ENCODE results near the gene FRS3.

Gene FRS3

GRCh38 chr6:41786451-41787218 lies 6.9 kb upstream of the FRS3 start:
- DNase-seq (ENCODE audit: extremely low spot score): peak; percentile 78
- TF ChIP-seq ARNT (IDR thresholded peaks at IDR 0.05) (no peak), FOXA1 (IDR thresholded peaks at IDR 0.05) (no peak), ELF4 (IDR thresholded peaks at IDR 0.05) (no peak), HDGF (IDR thresholded peaks at IDR 0.05; ENCODE audit: borderline replicate concordance) (no peak), SP1 (IDR thresholded peaks at IDR 0.05) (no peak), TARDBP (IDR thresholded peaks at IDR 0.05) (no peak), SUZ12 (IDR thresholded peaks at IDR 0.05) (no peak), BHLHE40 (IDR thresholded peaks at IDR 0.05; ENCODE audit: borderline replicate concordance) (no peak), CTBP1 (IDR thresholded peaks at IDR 0.05; ENCODE audit: borderline replicate concordance) (no peak), FOXM1 (IDR thresholded peaks at IDR 0.05; ENCODE audit: borderline replicate concordance) (no peak), PKNOX1 (IDR thresholded peaks at IDR 0.05) (no peak), LEF1 (IDR thresholded peaks at IDR 0.05; ENCODE audit: borderline replicate concordance) (no peak), NFRKB (IDR thresholded peaks at IDR 0.05) (no peak), L3MBTL2 (conservative IDR thresholded peaks at IDR 0.05) (no peak), ZNF384 (IDR thresholded peaks at IDR 0.05) (no peak), FOXK2 (IDR thresholded peaks at IDR 0.05) (no peak)
- POLR2A ChIA-PET: interaction anchor here (0.7 to 2.7 kb wide), 26 partner anchors 10 to 330 kb away, joined by 3 to 15 read pairs (median 4); partner anchors contain the start of genes BYSL, MED20, TAF8 and USP49
- CTCF ChIA-PET: interaction anchor here (0.6 to 3.1 kb wide), 17 partner anchors 15 to 880 kb away, joined by 3 to 37 read pairs (median 3); partner anchors contain the start of genes BYSL, MED20 and TAF8

GRCh38 chr6:41785689-41786450 lies 6.2 kb upstream of the FRS3 start:
- peak; percentile 20 for DNase-seq (ENCODE audit: extremely low spot score)
- TF ChIP-seq FOXK2 (IDR thresholded peaks at IDR 0.05) (no peak), SP1 (IDR thresholded peaks at IDR 0.05) (no peak), LEF1 (IDR thresholded peaks at IDR 0.05; ENCODE audit: borderline replicate concordance) (no peak), CTBP1 (IDR thresholded peaks at IDR 0.05; ENCODE audit: borderline replicate concordance) (no peak), NFRKB (IDR thresholded peaks at IDR 0.05) (no peak), ARNT (IDR thresholded peaks at IDR 0.05) (no peak), ELF4 (IDR thresholded peaks at IDR 0.05) (no peak), L3MBTL2 (conservative IDR thresholded peaks at IDR 0.05) (no peak), SUZ12 (IDR thresholded peaks at IDR 0.05) (no peak), ZNF384 (IDR thresholded peaks at IDR 0.05) (no peak), HDGF (IDR thresholded peaks at IDR 0.05; ENCODE audit: borderline replicate concordance) (no peak), BHLHE40 (IDR thresholded peaks at IDR 0.05; ENCODE audit: borderline replicate concordance) (no peak), TARDBP (IDR thresholded peaks at IDR 0.05) (no peak), FOXM1 (IDR thresholded peaks at IDR 0.05; ENCODE audit: borderline replicate concordance) (no peak), FOXA1 (IDR thresholded peaks at IDR 0.05) (no peak), PKNOX1 (IDR thresholded peaks at IDR 0.05) (no peak)
- ChIA-PET CTCF (interaction anchor here (0.6 to 3.1 kb wide), 8 partner anchors 17 to 881 kb away, joined by 3 to 37 read pairs (median 9); partner anchors contain the start of genes BYSL, MED20 and TAF8), POLR2A (interaction anchor here (1.1 to 2.7 kb wide), 12 partner anchors 18 to 331 kb away, joined by 3 to 15 read pairs (median 8); partner anchors contain the start of genes BYSL, MED20 and TAF8)

- ChIA-PET CTCF (interaction anchor here (0.9 to 3.1 kb wide), 2 partner anchors 136 to 259 kb away, joined by 3 to 37 read pairs; partner anchors contain the start of gene MED20), POLR2A (no interaction called here)
- TF ChIP-seq FOXK2 (IDR thresholded peaks at IDR 0.05) (no peak), LEF1 (IDR thresholded peaks at IDR 0.05; ENCODE audit: borderline replicate concordance) (no peak), BHLHE40 (IDR thresholded peaks at IDR 0.05; ENCODE audit: borderline replicate concordance) (no peak), SP1 (IDR thresholded peaks at IDR 0.05) (no peak), NFRKB (IDR thresholded peaks at IDR 0.05) (no peak), ARNT (IDR thresholded peaks at IDR 0.05) (no peak), L3MBTL2 (conservative IDR thresholded peaks at IDR 0.05) (no peak), HDGF (IDR thresholded peaks at IDR 0.05; ENCODE audit: borderline replicate concordance) (no peak), ELF4 (IDR thresholded peaks at IDR 0.05) (no peak)
- no peak for DNase-seq (ENCODE audit: extremely low spot score)
These were observed 5.6 kb upstream of the FRS3 start for GRCh38 chr6:41785254-41785653.

- no peak for TF ChIP-seq ARNT (IDR thresholded peaks at IDR 0.05)
- TF ChIP-seq PKNOX1 (IDR thresholded peaks at IDR 0.05): peak; percentile 74
- no peak for TF ChIP-seq ZNF384 (IDR thresholded peaks at IDR 0.05)
- TF ChIP-seq FOXA1 (IDR thresholded peaks at IDR 0.05): no peak
- DNase-seq (ENCODE audit: extremely low spot score): no peak
- ChIA-PET POLR2A (interaction anchor here (0.6 to 1.6 kb wide), 2 partner anchors 264 to 266 kb away, joined by 3 to 4 read pairs; partner anchors contain the start of gene TAF8), CTCF (interaction anchor here (0.5 to 1.1 kb wide), 3 partner anchors 63 to 136 kb away, joined by 3 read pairs; partner anchors contain the start of gene MED20)
These were observed 5.0 kb upstream of the FRS3 start for GRCh38 chr6:41784581-41785171.
